T-helper 22 cell (primary cell): ENCODE results near the gene PEX7.
A peak's percentile ranks its signal among the peaks of the same experiment; 100 is the strongest.
"Not testable (repeated sequence)": the region's sequence is repeated elsewhere in the genome, so short reads cannot be mapped to it uniquely, and the experiment has no call there.

Experiments used
- DNase-seq: peaks from one replicate; pipeline ENCODE4 v3.0.0-alpha.2; 2020; ENCODE audit warnings: low read depth

PEX7 gene

GRCh38 chr6:136822376-136823127 lies at the start of gene PEX7:
Gene PEX7, plus strand, starts transcription at chr6:136822592. Its CDS starts 74 bp downstream, at chr6:136822666.
- peak; percentile 83 for DNase-seq

- no peak for DNase-seq
Measured at GRCh38 chr6:136772685-136773472, 49.5 kb upstream of the PEX7 start.

GRCh38 chr6:136773473-136773796 lies 49.0 kb upstream of the PEX7 start:
- DNase-seq, result no peak

GRCh38 chr6:136774228-136775041 lies 48.0 kb upstream of the PEX7 start:
- DNase-seq, result no peak

- DNase-seq, result no peak
Measured at GRCh38 chr6:136775081-136775480, 47.3 kb upstream of the PEX7 start.

- no peak for DNase-seq
Measured at GRCh38 chr6:136775548-136775947, 46.8 kb upstream of the PEX7 start.

GRCh38 chr6:136777651-136778050 lies 44.7 kb upstream of the PEX7 start:
- no peak for DNase-seq

- DNase-seq, result no peak
Measured at GRCh38 chr6:136779682-136780081, 42.7 kb upstream of the PEX7 start.

- DNase-seq, result no peak
Measured at GRCh38 chr6:136780972-136781371, 41.4 kb upstream of the PEX7 start.

GRCh38 chr6:136782021-136782770 lies 40.2 kb upstream of the PEX7 start:
- DNase-seq, result no peak

- DNase-seq, result no peak
Measured at GRCh38 chr6:136783021-136783420, 39.4 kb upstream of the PEX7 start.

GRCh38 chr6:136783495-136784270 lies 38.7 kb upstream of the PEX7 start:
- no peak for DNase-seq

- DNase-seq, result no peak
Measured at GRCh38 chr6:136784271-136784664, 38.1 kb upstream of the PEX7 start.

GRCh38 chr6:136784910-136785746 lies 37.3 kb upstream of the PEX7 start:
- DNase-seq, result no peak

- no peak for DNase-seq
Measured at GRCh38 chr6:136786658-136787057, 35.7 kb upstream of the PEX7 start.

- DNase-seq, result no peak
Measured at GRCh38 chr6:136787726-136788068, 34.7 kb upstream of the PEX7 start.

GRCh38 chr6:136788069-136788902 lies 34.1 kb upstream of the PEX7 start:
- no peak for DNase-seq

GRCh38 chr6:136789440-136789839 lies 33.0 kb upstream of the PEX7 start:
- DNase-seq, result not testable (repeated sequence)
